Naive B cell (primary cell): Measurements from ENCODE around the gene SLC43A1. TPM values are rescaled to one million over a fixed set of nuclear protein-coding genes. Genes with fewer than 3 reads are reported as not detected.
A peak's percentile ranks its signal among the peaks of the same experiment; 100 is the strongest.

Source experiments
- ATAC-seq, 2 donors: fragments of 150-1000 bp; cut with Tn5 transposase; 2 replicates each; pipeline ENCODE4 v1.10.0; 2021; ENCODE audit warnings: low read depth in 2 of 2, mild to moderate bottlenecking in 2 of 2, moderate library complexity in 2 of 2
- DNase-seq: peaks from one replicate; pipeline ENCODE4 v3.0.0; 2022
- H3K27ac Mint-ChIP-seq, 6 donors: one replicate each; pipeline ENCODE4 v1.8.0; 2020 to 2022; ENCODE audit warnings: mild to moderate bottlenecking in 6 of 6, mixed read lengths in 6 of 6, moderate library complexity in 5 of 6, inconsistent platforms in 2 of 6
- H3K27me3 Mint-ChIP-seq, 3 donors: one replicate each; pipeline ENCODE4 v1.8.0; 2021 to 2022; ENCODE audit warnings: mixed read lengths in 3 of 3, mild to moderate bottlenecking in 1 of 3
- H3K36me3 Mint-ChIP-seq, 2 donors: one replicate each; pipeline ENCODE4 v1.8.0; 2020 to 2022; ENCODE audit warnings: mixed read lengths in 2 of 2, inconsistent platforms in 1 of 2, mild to moderate bottlenecking in 1 of 2
- H3K4me1 Mint-ChIP-seq, 3 donors: one replicate each; pipeline ENCODE4 v1.8.0; 2020 to 2022; ENCODE audit warnings: mixed read lengths in 3 of 3, inconsistent platforms in 1 of 3, mild to moderate bottlenecking in 1 of 3, moderate library complexity in 1 of 3
- H3K4me3 Mint-ChIP-seq, 8 donors: one replicate each; pipeline ENCODE4 v1.8.0; 2020 to 2022; ENCODE audit warnings: mild to moderate bottlenecking in 8 of 8, mixed read lengths in 8 of 8, moderate library complexity in 8 of 8, inconsistent platforms in 2 of 8
- H3K9me3 Mint-ChIP-seq, 7 donors: one replicate each; pipeline ENCODE4 v1.8.0; 2020 to 2022; ENCODE audit warnings: mixed read lengths in 7 of 7, mild to moderate bottlenecking in 5 of 7, inconsistent platforms in 2 of 7, moderate library complexity in 1 of 7
- polyA plus RNA-seq, 6 donors: library from polyadenylated mRNA; unstranded; fragments of 300-500 nt; fragmentation: Illumina TruSeq; gene quantifications; one replicate each; pipeline ENCODE4 v1.2.3, GENCODE V29; 2021; ENCODE audit warnings: low read depth in 6 of 6

Gene SLC43A1
- polyA plus RNA-seq, 6 donors from 2014 or later: 3.2 to 10.9 (median 4.6) TPM

- DNase-seq (no peak), ATAC-seq (no peak)
- Mint-ChIP-seq H3K9me3 (no peaks in the 10 kb centered on the region), H3K36me3 (no peaks in the 10 kb centered on the region), H3K4me3 (peak overlapping the region in 7 of 8 donors; percentile 64 to 91 (median 84)), H3K27me3 (peaks cover 0 to 13% (median 8%) of the 10 kb centered on the region in 3 donors), H3K4me1 (peaks cover 47 to 56% (median 52%) of the 10 kb centered on the region in 3 donors), H3K27ac (no peak overlapping the region)
Observed at GRCh38 chr11:57477507-57478189, 37.9 kb downstream of the SLC43A1 start.

- Mint-ChIP-seq H3K36me3 (no peaks in the 10 kb centered on the region), H3K27ac (peak overlapping the region in 1 of 6 donors; percentile 19), H3K9me3 (no peaks in the 10 kb centered on the region), H3K4me1 (peaks cover 42 to 52% (median 45%) of the 10 kb centered on the region in 3 donors), H3K27me3 (peaks cover 0 to 17% (median 8%) of the 10 kb centered on the region in 3 donors), H3K4me3 (peak overlapping the region; percentile 64 to 91 (median 84))
- DNase-seq: peak; percentile 26
- peak; percentile 69 to 70 for ATAC-seq
Observed at GRCh38 chr11:57476757-57477506, 38.6 kb downstream of the SLC43A1 start.

- peaks cover 35 to 46% (median 37%) of the 10 kb centered on the region in 3 donors for H3K4me1 Mint-ChIP-seq
- ATAC-seq: peak; percentile 48 to 56
- DNase-seq: peak; percentile 32
- H3K4me3 Mint-ChIP-seq: peak overlapping the region; percentile 76 to 94 (median 86)
- H3K27me3 Mint-ChIP-seq: peaks cover 0 to 17% (median 8%) of the 10 kb centered on the region in 3 donors
- H3K9me3 Mint-ChIP-seq: no peaks in the 10 kb centered on the region
- no peaks in the 10 kb centered on the region for H3K36me3 Mint-ChIP-seq
- H3K27ac Mint-ChIP-seq: no peak overlapping the region
Observed at GRCh38 chr11:57476047-57476756, 39.3 kb downstream of the SLC43A1 start.

GRCh38 chr11:57475671-57476046 lies 39.8 kb downstream of the SLC43A1 start:
- peak overlapping the region; percentile 76 to 94 (median 84) for H3K4me3 Mint-ChIP-seq
- no peaks in the 10 kb centered on the region for H3K36me3 Mint-ChIP-seq
- ATAC-seq (no peak), DNase-seq (no peak)
- H3K4me1 Mint-ChIP-seq: peaks cover 32 to 43% (median 34%) of the 10 kb centered on the region in 3 donors
- peaks cover 0 to 17% (median 8%) of the 10 kb centered on the region in 3 donors for H3K27me3 Mint-ChIP-seq
- H3K9me3 Mint-ChIP-seq: no peaks in the 10 kb centered on the region
- peak overlapping the region in 1 of 6 donors; percentile 47 for H3K27ac Mint-ChIP-seq

- peak overlapping the region in 7 of 8 donors; percentile 29 to 94 (median 84) for H3K4me3 Mint-ChIP-seq
Observed at GRCh38 chr11:57475191-57475590, 40.3 kb downstream of the SLC43A1 start.

GRCh38 chr11:57474803-57475115 lies 40.7 kb downstream of the SLC43A1 start:
- peaks cover 0 to 17% (median 8%) of the 10 kb centered on the region in 3 donors for H3K27me3 Mint-ChIP-seq
- no peaks in the 10 kb centered on the region for H3K36me3 Mint-ChIP-seq
- peaks cover 27 to 39% (median 31%) of the 10 kb centered on the region in 3 donors for H3K4me1 Mint-ChIP-seq
- H3K9me3 Mint-ChIP-seq: no peaks in the 10 kb centered on the region
- ATAC-seq: no peak
- H3K27ac Mint-ChIP-seq: no peak overlapping the region
- peak overlapping the region in 6 of 8 donors; percentile 15 to 84 (median 35) for H3K4me3 Mint-ChIP-seq
- DNase-seq: no peak

More at GRCh38 chr11:57475191-57475590, 40.3 kb downstream of the SLC43A1 start:
- DNase-seq (no peak), ATAC-seq (no peak)
- Mint-ChIP-seq H3K4me1 (peaks cover 30 to 41% (median 32%) of the 10 kb centered on the region in 3 donors), H3K27me3 (peaks cover 0 to 17% (median 8%) of the 10 kb centered on the region in 3 donors), H3K27ac (no peak overlapping the region), H3K36me3 (no peaks in the 10 kb centered on the region), H3K9me3 (no peaks in the 10 kb centered on the region)

- H3K4me1 Mint-ChIP-seq: peaks cover 27 to 37% (median 28%) of the 10 kb centered on the region in 3 donors
- ATAC-seq (peak in 1 of 2 donors; percentile 24), DNase-seq (no peak)
Observed at GRCh38 chr11:57474017-57474802, 41.3 kb downstream of the SLC43A1 start.

GRCh38 chr11:57473285-57473841 lies 42.1 kb downstream of the SLC43A1 start:
- ATAC-seq: no peak
- peak overlapping the region in 1 of 6 donors; percentile 2 for H3K27ac Mint-ChIP-seq
- no peaks in the 10 kb centered on the region for H3K9me3 Mint-ChIP-seq
- DNase-seq: no peak
- peaks cover 27 to 37% (median 28%) of the 10 kb centered on the region in 3 donors for H3K4me1 Mint-ChIP-seq
- H3K4me3 Mint-ChIP-seq: peak overlapping the region in 4 of 8 donors; percentile 32 to 77 (median 55)
- H3K27me3 Mint-ChIP-seq: peaks cover 3 to 17% (median 8%) of the 10 kb centered on the region in 3 donors
- no peaks in the 10 kb centered on the region for H3K36me3 Mint-ChIP-seq

More at GRCh38 chr11:57474017-57474802, 41.3 kb downstream of the SLC43A1 start:
- Mint-ChIP-seq H3K9me3 (no peaks in the 10 kb centered on the region), H3K36me3 (no peaks in the 10 kb centered on the region), H3K4me3 (peak overlapping the region in 6 of 8 donors; percentile 45 to 76 (median 67)), H3K27me3 (peaks cover 0 to 17% (median 8%) of the 10 kb centered on the region in 3 donors), H3K27ac (peak overlapping the region in 3 of 6 donors; percentile 12 to 88 (median 83))

- no peak for DNase-seq
- Mint-ChIP-seq H3K27ac (no peak overlapping the region), H3K4me1 (peaks cover 21 to 29% (median 26%) of the 10 kb centered on the region in 3 donors), H3K27me3 (peaks cover 8 to 11% (median 10%) of the 10 kb centered on the region in 3 donors), H3K9me3 (no peaks in the 10 kb centered on the region), H3K4me3 (peak overlapping the region in 1 of 8 donors; percentile 27), H3K36me3 (no peaks in the 10 kb centered on the region)
- no peak for ATAC-seq
Observed at GRCh38 chr11:57471496-57471895, 44.0 kb downstream of the SLC43A1 start.

GRCh38 chr11:57469268-57469667 lies 46.2 kb downstream of the SLC43A1 start:
- no peak for DNase-seq
- Mint-ChIP-seq H3K4me3 (no peak overlapping the region), H3K9me3 (no peaks in the 10 kb centered on the region), H3K27me3 (peaks cover 8 to 10% (median 10%) of the 10 kb centered on the region in 3 donors), H3K36me3 (no peaks in the 10 kb centered on the region), H3K27ac (no peak overlapping the region), H3K4me1 (peaks cover 6 to 15% (median 11%) of the 10 kb centered on the region in 3 donors)
- ATAC-seq: no peak

GRCh38 chr11:57468276-57468675 lies 47.2 kb downstream of the SLC43A1 start:
- no peak overlapping the region for H3K4me3 Mint-ChIP-seq
- peaks cover 0 to 7% (median 2%) of the 10 kb centered on the region in 3 donors for H3K4me1 Mint-ChIP-seq
- peaks cover 3 to 10% (median 4%) of the 10 kb centered on the region in 3 donors for H3K27me3 Mint-ChIP-seq
- ATAC-seq (no peak), DNase-seq (no peak)
- peak overlapping the region in 2 of 6 donors; percentile 42 to 74 for H3K27ac Mint-ChIP-seq
- H3K36me3 Mint-ChIP-seq: no peaks in the 10 kb centered on the region
- H3K9me3 Mint-ChIP-seq: no peaks in the 10 kb centered on the region

- no peak overlapping the region for H3K27ac Mint-ChIP-seq
- DNase-seq (no peak), ATAC-seq (no peak)
- H3K36me3 Mint-ChIP-seq: no peaks in the 10 kb centered on the region
- peaks cover 0 to 5% (median 0%) of the 10 kb centered on the region in 3 donors for H3K4me1 Mint-ChIP-seq
- H3K9me3 Mint-ChIP-seq: no peaks in the 10 kb centered on the region
- peaks cover 0 to 14% (median 4%) of the 10 kb centered on the region in 3 donors for H3K27me3 Mint-ChIP-seq
- H3K4me3 Mint-ChIP-seq: no peak overlapping the region
Observed at GRCh38 chr11:57467508-57468157, 47.9 kb downstream of the SLC43A1 start.
